GM23338 (cell line): Measurements from ENCODE around the gene STEAP3. TPM values are rescaled to one million over a fixed set of nuclear protein-coding genes. Genes with fewer than 3 reads are reported as not detected.

Experiments
- ATAC-seq: fragments of 200-7000 bp; cut with Tn5 transposase; 3 replicates; pipeline ENCODE4 v1.9.1; 2020
- DNase-seq: peaks from one replicate; pipeline ENCODE4 v3.0.0-alpha.2; 2015; ENCODE audit warnings: low spot score
- H2AFZ ChIP-seq: fragments of 200-600 bp; sonication (generic); 2 replicates; pipeline ENCODE4 v1.8.0; 2016; ENCODE audit warnings: antibody characterized with exemption, mild to moderate bottlenecking, moderate library complexity
- H3F3A ChIP-seq: fragments of 200-600 bp; sonication (generic); replicated peaks from 2 replicates; pipeline ENCODE4 v1.8.0; 2017; ENCODE audit warnings: antibody characterized with exemption, mixed run types, low read depth
- H3K27ac ChIP-seq: fragments of 200-600 bp; sonication (generic); 2 replicates; pipeline ENCODE4 v1.6.1; 2016; ENCODE audit warnings: low read depth
- H3K27me3 ChIP-seq: fragments of 200-600 bp; sonication (generic); 2 replicates; pipeline ENCODE4 v1.8.0; 2016; ENCODE audit warnings: mild to moderate bottlenecking, mixed run types, moderate library complexity; ENCODE audit not compliant: insufficient read depth
- H3K36me3 ChIP-seq: fragments of 200-600 bp; sonication (generic); 2 replicates; pipeline ENCODE4 v1.8.0; 2016; ENCODE audit warnings: mild to moderate bottlenecking; ENCODE audit not compliant: insufficient read depth
- H3K4me1 ChIP-seq: fragments of 200-600 bp; sonication (generic); 2 replicates; pipeline ENCODE4 v1.8.0; 2016; ENCODE audit warnings: mild to moderate bottlenecking, moderate library complexity; ENCODE audit not compliant: insufficient read depth
- H3K4me2 ChIP-seq: fragments of 200-600 bp; sonication (generic); 2 replicates; pipeline ENCODE4 v1.7.1; 2017; ENCODE audit warnings: mixed run types
- H3K4me3 ChIP-seq: fragments of 200-600 bp; sonication (generic); 2 replicates; pipeline ENCODE4 v1.6.1; 2016; ENCODE audit warnings: mixed run types
- H3K79me2 ChIP-seq: fragments of 200-600 bp; sonication (generic); replicated peaks from 2 replicates; pipeline ENCODE4 v1.8.0; 2017; ENCODE audit warnings: mild to moderate bottlenecking; ENCODE audit not compliant: insufficient read depth
- H3K9me2 ChIP-seq: fragments of 200-600 bp; sonication (generic); 2 replicates; pipeline ENCODE4 v1.8.0; 2017; ENCODE audit not compliant: insufficient read depth
- H4K20me1 ChIP-seq: fragments of 200-600 bp; sonication (generic); replicated peaks from 2 replicates; pipeline ENCODE4 v1.8.0; 2017; ENCODE audit warnings: mild to moderate bottlenecking; ENCODE audit not compliant: insufficient read depth
- H3K27ac Mint-ChIP-seq: 2 replicates; pipeline ENCODE4 v1.8.0; 2020; ENCODE audit warnings: inconsistent platforms, mild to moderate bottlenecking, moderate library complexity, mixed read lengths
- H3K27me3 Mint-ChIP-seq: 3 replicates; pipeline ENCODE4 v1.8.0; 2022; ENCODE audit warnings: low read depth, mild to moderate bottlenecking, moderate library complexity, mixed read lengths, inconsistent platforms; ENCODE audit not compliant: insufficient read depth, poor library complexity
- H3K36me3 Mint-ChIP-seq: 3 replicates; pipeline ENCODE4 v1.8.0; 2021; ENCODE audit warnings: low read depth, mild to moderate bottlenecking, inconsistent platforms, moderate library complexity, mixed read lengths
- H3K4me1 Mint-ChIP-seq: 3 replicates; pipeline ENCODE4 v1.8.0; 2020; ENCODE audit warnings: mild to moderate bottlenecking, inconsistent platforms, mixed read lengths
- H3K4me3 Mint-ChIP-seq: 3 replicates; pipeline ENCODE4 v1.8.0; 2021; ENCODE audit warnings: moderate library complexity, mild to moderate bottlenecking, inconsistent platforms, mixed read lengths
- H3K9me3 Mint-ChIP-seq: 3 replicates; pipeline ENCODE4 v1.8.0; 2020; ENCODE audit warnings: moderate library complexity, mild to moderate bottlenecking, inconsistent platforms, mixed read lengths
- CREB1 ChIP-seq: fragments of 250-450 bp; sonication (Bioruptor Pico); IDR thresholded peaks from 2 replicates; pipeline ENCODE4 v1.5.0; 2020; ENCODE audit warnings: low read depth, mild to moderate bottlenecking, moderate library complexity
- CTCF ChIP-seq, 2 experiments: fragments of 200-600 bp in 1 of 2; sonication (generic) in 1 of 2; conservative IDR thresholded peaks; 2 replicates each; pipeline versions ENCODE4 v1.5.1 to v1.6.1; 2016 to 2017; ENCODE audit warnings: antibody characterized with exemption in 2 of 2, low read depth in 2 of 2, mild to moderate bottlenecking in 2 of 2, moderate library complexity in 1 of 2
- ETS1 ChIP-seq: IDR thresholded peaks from 2 replicates; pipeline ENCODE4 v1.6.1; 2016; ENCODE audit warnings: antibody characterized with exemption
- EZH2 ChIP-seq: fragments of 200-600 bp; sonication (generic); IDR thresholded peaks from one replicate; pipeline ENCODE4 v1.8.0; 2017; ENCODE audit warnings: antibody characterized with exemption, mild to moderate bottlenecking, low read depth; ENCODE audit not compliant: unreplicated experiment
- EZH2phosphoT487 ChIP-seq: fragments of 200-600 bp; sonication (generic); IDR thresholded peaks from one replicate; pipeline ENCODE4 v1.8.1; 2018; ENCODE audit warnings: antibody characterized with exemption; ENCODE audit not compliant: unreplicated experiment
- JUNB ChIP-seq: IDR thresholded peaks from one replicate; pipeline ENCODE4 v1.6.1; 2016; ENCODE audit warnings: antibody characterized with exemption; ENCODE audit not compliant: unreplicated experiment
- NANOG ChIP-seq: IDR thresholded peaks from 2 replicates; pipeline ENCODE4 v1.6.1; 2016; ENCODE audit warnings: antibody characterized with exemption, borderline replicate concordance
- POLR2AphosphoS5 ChIP-seq: IDR thresholded peaks from 2 replicates; pipeline ENCODE4 v1.6.1; 2016; ENCODE audit warnings: antibody characterized with exemption, low read depth
- REST ChIP-seq: IDR thresholded peaks from one replicate; pipeline ENCODE4 v1.6.1; 2018; ENCODE audit warnings: antibody characterized with exemption; ENCODE audit not compliant: unreplicated experiment
- STAT1 ChIP-seq: IDR thresholded peaks from one replicate; pipeline ENCODE4 v1.6.1; 2016; ENCODE audit warnings: antibody characterized with exemption; ENCODE audit not compliant: unreplicated experiment
- ZNF114 ChIP-seq: fragments of 250-450 bp; sonication (Bioruptor Pico); IDR thresholded peaks from 2 replicates; pipeline ENCODE4 v1.5.0; 2020; ENCODE audit warnings: mild to moderate bottlenecking, moderate library complexity
- ZNF331 ChIP-seq: fragments of 250-450 bp; sonication (Bioruptor Pico); IDR thresholded peaks from 2 replicates; pipeline ENCODE4 v1.5.0; 2020; ENCODE audit warnings: low read depth, mild to moderate bottlenecking, moderate library complexity
- ZNF462 ChIP-seq: fragments of 250-450 bp; sonication (Bioruptor Pico); IDR thresholded peaks from 2 replicates; pipeline ENCODE4 v1.5.0; 2020; ENCODE audit warnings: mild to moderate bottlenecking, moderate library complexity
- polyA plus RNA-seq: library from polyadenylated mRNA; unstranded; fragments of >200 nt; fragmentation: Nextera tagmentation; extraction: Ambion mirVana; gene quantifications from 2 replicates; pipeline ENCODE4 v1.2.1, GENCODE V29; 2016
- total RNA-seq: library from RNA; depleted of rRNA; stranded (reverse); fragments of >200 nt; shearing (Covaris generic); gene quantifications from 2 replicates; pipeline ENCODE4 v1.2.3, GENCODE V29; 2014

Gene STEAP3
- total and polyA plus RNA-seq, 2 experiments from 2014 or later: 8.6 to 27.3 TPM

GRCh38 chr2:119293900-119294299, 70.3 kb downstream of the STEAP3 start:
- H3K4me3 ChIP-seq: no peak overlapping the region
- Mint-ChIP-seq H3K4me1 (no peaks in the 10 kb centered on the region; the same call in 2 of the 3 replicates), H3K27me3 (peaks cover 4% of the 10 kb centered on the region), H3K36me3 (no peaks in the 10 kb centered on the region), H3K4me3 (no peak overlapping the region), H3K27ac (no peak overlapping the region), H3K9me3 (no peaks in the 10 kb centered on the region)
- ATAC-seq (no peak), DNase-seq (no peak)
- H3K27ac ChIP-seq: no peak overlapping the region
- TF ChIP-seq REST (no peak), STAT1 (no peak), CTCF (conservative IDR thresholded peaks at IDR 0.05; ENCODE audit: low read depth in 2 of 2) (no peak), ZNF114 (CRISPR knock-in tag) (no peak), EZH2 (no peak), NANOG (no peak), POLR2AphosphoS5 (no peak), CREB1 (CRISPR knock-in tag) (no peak), ETS1 (no peak), EZH2phosphoT487 (no peak), ZNF331 (CRISPR knock-in tag) (no peak), JUNB (no peak), ZNF462 (CRISPR knock-in tag) (no peak)
- no peak overlapping the region for H2AFZ ChIP-seq
- H3F3A ChIP-seq: no peaks in the 10 kb centered on the region
- H3K9me2 ChIP-seq: no peaks in the 10 kb centered on the region
- no peaks in the 10 kb centered on the region for H3K27me3 ChIP-seq
- H3K79me2 ChIP-seq: no peaks in the 10 kb centered on the region
- no peaks in the 10 kb centered on the region for H4K20me1 ChIP-seq
- H3K36me3 ChIP-seq: no peaks in the 10 kb centered on the region
- no peak overlapping the region for H3K4me2 ChIP-seq
- H3K4me1 ChIP-seq: no peaks in the 10 kb centered on the region
